ENCODE measurements around the gene IFT22.
"Not testable (repeated sequence)": the region's sequence is repeated elsewhere in the genome, so short reads cannot be mapped to it uniquely, and the experiment has no call there.

The IFT22 gene

DNA sequence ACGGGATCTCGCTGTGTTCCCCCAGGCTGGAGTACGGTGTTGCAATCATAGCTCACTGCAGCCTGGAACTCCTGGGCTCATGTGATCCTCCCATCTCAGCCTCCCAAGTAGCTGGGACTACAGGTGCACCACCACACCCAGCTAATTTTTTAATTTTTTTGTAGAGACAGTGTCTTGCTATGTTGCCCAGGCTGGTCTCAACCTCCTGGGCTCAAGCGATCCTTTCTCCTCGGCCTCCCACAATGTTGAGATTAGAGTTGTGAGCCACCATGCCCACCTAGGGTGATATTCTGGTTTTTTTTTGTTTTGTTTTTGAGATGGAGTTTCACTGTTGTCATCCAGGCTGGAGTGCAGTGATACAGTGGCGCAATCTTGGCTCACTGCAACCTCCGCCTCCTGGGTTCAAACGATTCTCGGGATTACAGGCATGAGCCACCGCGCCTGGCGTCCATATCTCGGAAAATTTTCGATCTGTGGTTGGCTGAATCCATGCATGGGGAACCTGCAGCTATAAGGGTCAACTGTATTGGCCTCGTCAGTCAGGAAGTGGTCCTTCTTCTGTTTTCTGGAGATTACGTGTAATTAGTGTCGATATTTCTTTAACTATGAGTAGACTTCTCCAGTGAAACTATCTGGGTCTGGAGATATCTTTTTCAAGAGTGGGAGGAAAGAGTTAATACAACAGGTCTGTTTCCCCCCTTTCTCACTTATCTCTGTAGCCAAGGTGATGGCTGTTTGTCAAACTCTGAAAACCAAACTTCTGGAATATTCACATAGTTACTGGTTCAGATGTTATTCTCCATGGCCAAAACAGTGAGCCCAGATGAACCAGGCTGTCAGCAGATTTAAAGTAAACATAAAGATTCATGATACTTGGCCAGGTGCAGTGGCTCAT, 55.7 kb downstream of the IFT22 start:
- no peak for DNase-seq (ENCODE audit: low spot score)
- TF ChIP-seq, protein P1, sequence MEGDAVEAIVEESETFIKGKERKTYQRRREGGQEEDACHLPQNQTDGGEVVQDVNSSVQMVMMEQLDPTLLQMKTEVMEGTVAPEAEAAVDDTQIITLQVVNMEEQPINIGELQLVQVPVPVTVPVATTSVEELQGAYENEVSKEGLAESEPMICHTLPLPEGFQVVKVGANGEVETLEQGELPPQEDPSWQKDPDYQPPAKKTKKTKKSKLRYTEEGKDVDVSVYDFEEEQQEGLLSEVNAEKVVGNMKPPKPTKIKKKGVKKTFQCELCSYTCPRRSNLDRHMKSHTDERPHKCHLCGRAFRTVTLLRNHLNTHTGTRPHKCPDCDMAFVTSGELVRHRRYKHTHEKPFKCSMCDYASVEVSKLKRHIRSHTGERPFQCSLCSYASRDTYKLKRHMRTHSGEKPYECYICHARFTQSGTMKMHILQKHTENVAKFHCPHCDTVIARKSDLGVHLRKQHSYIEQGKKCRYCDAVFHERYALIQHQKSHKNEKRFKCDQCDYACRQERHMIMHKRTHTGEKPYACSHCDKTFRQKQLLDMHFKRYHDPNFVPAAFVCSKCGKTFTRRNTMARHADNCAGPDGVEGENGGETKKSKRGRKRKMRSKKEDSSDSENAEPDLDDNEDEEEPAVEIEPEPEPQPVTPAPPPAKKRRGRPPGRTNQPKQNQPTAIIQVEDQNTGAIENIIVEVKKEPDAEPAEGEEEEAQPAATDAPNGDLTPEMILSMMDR (IDR thresholded peaks at IDR 0.05; ENCODE audit: extremely low read depth, missing control alignments): no peak

DNA sequence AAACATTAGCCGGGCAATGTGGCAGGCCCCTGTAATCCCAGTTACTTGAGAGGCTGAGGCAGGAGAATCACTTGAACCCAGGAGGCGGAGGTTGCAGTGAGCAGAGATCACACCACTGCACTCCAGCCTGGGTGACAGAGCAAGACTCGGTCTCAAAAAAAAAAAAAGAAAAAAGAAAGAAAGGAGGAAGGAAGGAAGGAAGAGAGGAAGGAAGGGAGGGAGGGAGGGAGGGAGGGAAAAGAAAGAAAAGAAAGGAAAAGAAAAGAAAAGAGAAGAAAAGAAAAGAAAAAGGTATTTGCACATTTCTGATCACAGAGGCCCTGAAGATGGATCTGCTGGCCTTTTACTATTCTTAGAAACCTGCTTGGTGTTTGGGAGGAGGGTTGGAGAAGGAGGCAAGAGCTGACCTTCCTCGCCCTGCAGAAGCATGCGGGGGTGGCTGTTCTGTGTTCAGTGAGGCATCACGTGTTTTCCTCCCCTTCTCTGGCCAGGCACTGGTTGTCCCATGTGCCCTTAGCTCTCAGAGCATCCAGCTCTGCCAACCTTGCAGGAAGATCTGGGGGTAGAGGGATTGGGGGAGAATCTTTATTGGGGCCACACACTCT, 57.4 kb downstream of the IFT22 start:
- not testable (repeated sequence) for DNase-seq (ENCODE audit: low spot score)
